A549 (cell line): ENCODE data around the gene KIFC3. TPM values are rescaled to one million over a fixed set of nuclear protein-coding genes. Genes with fewer than 3 reads are reported as not detected.

Source experiments
- ATAC-seq, 2 experiments: fragments of 200-7000 bp in 1 of 2; fragments of >200 bp in 1 of 2; cut with Nextera tagmentation in 1 of 2; cut with Tn5 transposase in 1 of 2; 3 replicates each; pipeline versions ENCODE4 v1.8.0 to v1.9.1; 2018 to 2020; ENCODE audit warnings: mild to moderate bottlenecking in 1 of 2, moderate library complexity in 1 of 2
- CTCF ChIA-PET: fragments of 300-600 bp; sonication (Branson Sonifier 250); formaldehyde crosslinking; extraction: SDS; loops from one replicate; lab custom pipeline; 2021; ENCODE audit warnings: antibody characterized with exemption, inconsistent platforms; lab: Yijun Ruan, JAX
- POLR2A ChIA-PET: fragments of 350-600 bp; formaldehyde crosslinking; extraction: SDS; loops from one replicate; lab custom pipeline; 2021; ENCODE audit warnings: antibody characterized with exemption, inconsistent platforms; lab: Yijun Ruan, JAX
- DNase-seq, 2 experiments: peaks; one replicate each; pipeline versions ENCODE4 v3.0.0 to v3.0.0-alpha.2; 2011 to 2016; ENCODE audit warnings: low read depth in 1 of 2, low spot score in 1 of 2
- FAIRE-seq: peaks from 2 replicates; lab custom pipeline; 2011; peaks lifted over from hg19 to GRCh38; lab: Jason Lieb, UNC
- H3K27ac ChIP-seq, 2 experiments: fragments of >200 bp; sonication (Bioruptor Twin); formaldehyde crosslinking; 3 replicates each; pipeline ENCODE4 v1.5.1; 2016 to 2017
- H3K4me1 ChIP-seq: fragments of >200 bp; sonication (Bioruptor Twin); formaldehyde crosslinking; 3 replicates; pipeline ENCODE4 v1.6.1; 2016
- H3K4me2 ChIP-seq: fragments of >200 bp; sonication (Bioruptor Twin); formaldehyde crosslinking; 3 replicates; pipeline ENCODE4 v1.6.1; 2016
- H3K4me3 ChIP-seq: fragments of >200 bp; sonication (Bioruptor Twin); formaldehyde crosslinking; 3 replicates; pipeline ENCODE4 v1.5.1; 2016
- H3K9me3 ChIP-seq: fragments of >200 bp; sonication (Bioruptor Twin); formaldehyde crosslinking; 3 replicates; pipeline ENCODE4 v1.6.1; 2016
- EHF ChIP-seq: fragments of 250-450 bp; sonication (Bioruptor Pico); IDR thresholded peaks from 2 replicates; pipeline ENCODE4 v1.5.0; 2020; ENCODE audit warnings: mild to moderate bottlenecking
- EHMT2 ChIP-seq: fragments of 200-600 bp; sonication (generic); IDR thresholded peaks from 2 replicates; pipeline ENCODE4 v1.6.1; 2016; ENCODE audit warnings: antibody characterized with exemption, low read depth, mild to moderate bottlenecking, moderate library complexity
- EP300 ChIP-seq, 2 experiments: fragments of >200 bp; sonication (Bioruptor Twin); formaldehyde crosslinking; IDR thresholded peaks; 2 replicates in 1 of 2; 3 replicates in 1 of 2; pipeline ENCODE4 v1.6.1; 2016 to 2017
- FOSB ChIP-seq: fragments of 250-450 bp; sonication (Bioruptor Pico); IDR thresholded peaks from 2 replicates; pipeline ENCODE4 v1.5.0; 2020; ENCODE audit warnings: mild to moderate bottlenecking, moderate library complexity
- HEYL ChIP-seq: fragments of 250-450 bp; sonication (Bioruptor Pico); IDR thresholded peaks from 2 replicates; pipeline ENCODE4 v1.8.0; 2021; ENCODE audit warnings: mild to moderate bottlenecking, moderate library complexity
- JUN ChIP-seq, 2 experiments: fragments of >200 bp; sonication (Bioruptor Twin); formaldehyde crosslinking; IDR thresholded peaks; 2 replicates in 1 of 2; 3 replicates in 1 of 2; pipeline ENCODE4 v1.6.1; 2016 to 2017
- KDM5A ChIP-seq: fragments of 200-600 bp; sonication (generic); IDR thresholded peaks from 2 replicates; pipeline ENCODE4 v1.6.1; 2016; ENCODE audit warnings: antibody characterized with exemption, mild to moderate bottlenecking
- MAFK ChIP-seq: fragments of 450-650 bp; IDR thresholded peaks from 2 replicates; pipeline ENCODE4 v1.6.1; 2014; ENCODE audit not compliant: partially characterized antibody
- PBX3 ChIP-seq: IDR thresholded peaks from 2 replicates; pipeline ENCODE4 v1.6.1; 2012
- POLR2AphosphoS2 ChIP-seq: conservative IDR thresholded peaks from 2 replicates; pipeline ENCODE4 v1.6.1; 2012; ENCODE audit warnings: low read length, improper control_type of control experiment, inconsistent platforms
- RFX5 ChIP-seq: fragments of 450-650 bp; IDR thresholded peaks from 2 replicates; pipeline ENCODE4 v1.7.1; 2014; ENCODE audit warnings: antibody characterized with exemption, mild to moderate bottlenecking, moderate library complexity
- SREBF2 ChIP-seq: fragments of 450-650 bp; IDR thresholded peaks from 2 replicates; pipeline ENCODE4 v1.6.1; 2014; ENCODE audit warnings: mild to moderate bottlenecking, moderate library complexity
- ZNF302 ChIP-seq: fragments of 250-450 bp; sonication (Bioruptor Pico); IDR thresholded peaks from 2 replicates; pipeline ENCODE4 v1.9.0; 2021; ENCODE audit warnings: inconsistent platforms, mild to moderate bottlenecking, moderate library complexity
- WGBS: methylation state at CpG from one replicate; pipeline ENCODE4 v1.1.6; 2017; ENCODE audit errors: missing lambda C conversion rate; 5-methylcytosine and 5-hydroxymethylcytosine counted together
- polyA plus RNA-seq, 4 experiments: library from polyadenylated mRNA; depleted of rRNA in 3 of 4; stranded (reverse); fragments of >200 nt; fragmentation: RNase III in 1 of 4; extraction: RNeasy Plus Mini Kit Qiagen cat#74134 plus additional on column Dnase treatment in 1 of 4; gene quantifications; 2 replicates in 3 of 4; 3 replicates in 1 of 4; pipeline ENCODE4 v1.2.3, GENCODE V29; 2011 to 2017
- TF ChIP-seq, protein P1 (sequence below): fragments of >200 bp; sonication (Bioruptor Twin); formaldehyde crosslinking; IDR thresholded peaks from 3 replicates; pipeline ENCODE4 v1.6.1; 2016
- TF ChIP-seq, protein P2 (sequence below): fragments of >200 bp; sonication (Bioruptor Twin); formaldehyde crosslinking; IDR thresholded peaks from 3 replicates; pipeline ENCODE4 v1.5.1; 2016

The KIFC3 gene
- polyA plus RNA-seq, 2 of the 4 experiments (the other 2 are of a cell fraction), result 128 to 178 TPM

DNA sequence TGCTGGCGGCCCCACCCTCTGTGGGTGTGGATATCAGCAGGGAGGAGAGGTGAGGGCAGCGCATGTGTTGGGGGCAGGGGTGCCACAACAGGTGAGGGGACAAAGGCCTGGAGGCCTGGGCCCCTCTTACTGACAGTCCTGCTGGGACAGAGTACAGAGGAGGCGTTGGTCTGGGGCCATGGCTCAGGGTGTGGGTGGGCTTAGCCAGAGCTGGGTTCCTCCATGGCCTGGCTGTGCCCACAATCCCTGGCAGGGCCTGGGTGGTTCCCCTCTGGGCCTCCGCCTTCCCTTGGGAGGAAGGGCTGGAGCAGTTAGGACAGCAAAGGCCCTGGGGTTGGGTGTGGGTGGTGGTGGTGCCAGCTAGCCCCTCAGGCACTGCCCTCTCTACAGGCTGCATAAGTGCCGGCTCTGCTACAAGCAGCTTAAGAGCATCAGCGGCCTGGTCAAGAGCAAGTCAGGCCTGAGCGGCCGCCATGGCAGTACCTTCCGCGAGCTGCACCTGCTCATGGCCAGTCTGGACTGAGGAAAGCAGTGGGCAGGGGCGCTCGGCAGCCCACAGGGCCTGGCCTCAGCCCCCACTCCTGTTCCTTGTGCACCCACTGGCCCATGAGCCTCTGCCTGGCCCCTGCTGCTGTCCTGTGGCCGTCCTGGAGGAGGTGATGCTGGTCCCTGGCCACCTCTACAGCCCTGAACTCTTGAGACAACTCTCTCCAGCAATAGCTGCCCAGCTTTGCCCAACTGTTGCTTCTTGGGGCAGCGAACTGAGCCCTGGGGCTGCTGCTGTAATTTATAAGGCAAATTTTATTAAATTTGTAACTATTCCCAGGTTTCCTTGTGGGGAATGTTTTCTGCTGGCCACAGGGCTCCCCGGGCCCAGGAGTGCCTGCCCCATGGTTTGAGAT, 45.6 kb downstream of the KIFC3 start:
- WGBS, result 63% methylated on average over 7 of the region's 15 CpGs
- ChIA-PET POLR2A (interaction anchor here (1.4 kb wide), 1 partner anchor 8 kb away, joined by 4 read pairs; no protein-coding TSS in a partner anchor), CTCF (interaction anchor here (0.5 to 7.9 kb wide), 30 partner anchors 8 to 248 kb away, joined by 3 to 96 read pairs (median 10); partner anchors contain the start of genes KATNB1, KIFC3, USB1 and ZNF319)
- H3K4me3 ChIP-seq, result no peak overlapping the region
- H3K27ac ChIP-seq, result peak overlapping the region; percentile 25 to 76; a peak in 5 of 6 replicates
- H3K4me2 ChIP-seq, result no peak overlapping the region
- no peaks in the 10 kb centered on the region for H3K9me3 ChIP-seq
- no peak for TF ChIP-seq MAFK
- no peak for TF ChIP-seq EP300 (IDR thresholded peaks at IDR 0.05)
- TF ChIP-seq, protein P1, sequence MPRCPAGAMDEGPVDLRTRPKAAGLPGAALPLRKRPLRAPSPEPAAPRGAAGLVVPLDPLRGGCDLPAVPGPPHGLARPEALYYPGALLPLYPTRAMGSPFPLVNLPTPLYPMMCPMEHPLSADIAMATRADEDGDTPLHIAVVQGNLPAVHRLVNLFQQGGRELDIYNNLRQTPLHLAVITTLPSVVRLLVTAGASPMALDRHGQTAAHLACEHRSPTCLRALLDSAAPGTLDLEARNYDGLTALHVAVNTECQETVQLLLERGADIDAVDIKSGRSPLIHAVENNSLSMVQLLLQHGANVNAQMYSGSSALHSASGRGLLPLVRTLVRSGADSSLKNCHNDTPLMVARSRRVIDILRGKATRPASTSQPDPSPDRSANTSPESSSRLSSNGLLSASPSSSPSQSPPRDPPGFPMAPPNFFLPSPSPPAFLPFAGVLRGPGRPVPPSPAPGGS, result no peak
- TF ChIP-seq HEYL (CRISPR knock-in tag), result no peak
- TF ChIP-seq ZNF302 (CRISPR knock-in tag), result no peak
- TF ChIP-seq EHF, result no peak
- TF ChIP-seq JUN (IDR thresholded peaks at IDR 0.05), result no peak
- TF ChIP-seq PBX3, result no peak
- no peak for TF ChIP-seq EHMT2
- TF ChIP-seq SREBF2, result no peak
- no peak for TF ChIP-seq RFX5
- TF ChIP-seq FOSB (CRISPR knock-in tag), result no peak
- TF ChIP-seq, all 56 proteins: peak for 0
- FAIRE-seq (no peak), DNase-seq (no peak), ATAC-seq (peak in 1 of 2 experiments; percentile 0; a peak in 3 of 6 replicates)
- peaks cover 69% of the 10 kb centered on the region for H3K4me1 ChIP-seq

DNA sequence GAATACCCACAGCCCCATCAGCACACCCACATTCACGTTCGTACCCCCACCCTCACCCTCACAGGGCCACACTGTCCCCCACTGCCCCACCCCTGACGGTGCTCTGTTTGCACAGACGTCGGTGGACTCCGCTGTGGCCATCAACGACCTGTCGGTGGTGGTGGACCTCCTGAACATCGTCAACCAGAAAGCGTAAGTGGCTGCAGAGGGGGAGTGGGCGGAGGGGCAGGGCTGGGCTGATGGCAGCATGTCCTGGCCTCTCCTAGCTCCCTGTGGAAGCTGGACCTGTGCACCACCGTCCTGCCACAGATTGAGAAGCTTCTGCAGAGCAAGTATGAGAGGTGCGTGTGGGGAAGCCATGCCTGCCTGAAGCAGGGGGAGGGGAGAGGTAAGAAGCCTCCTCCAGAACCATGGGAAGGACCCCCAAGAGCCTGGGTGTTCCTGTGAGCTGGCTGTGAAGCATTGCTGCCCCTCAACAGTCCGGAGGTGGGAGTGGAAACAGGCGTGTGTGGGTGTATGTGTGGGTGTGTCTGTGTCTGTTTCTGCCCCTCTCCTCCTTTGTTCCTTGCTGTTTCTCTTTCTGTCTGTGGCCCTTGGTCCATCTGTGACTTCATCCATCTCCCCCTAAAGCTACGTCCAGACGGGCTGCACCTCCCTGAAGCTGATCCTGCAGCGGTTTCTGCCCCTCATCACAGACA, 46.4 kb downstream of the KIFC3 start:
- DNase-seq (no peak), FAIRE-seq (no peak), ATAC-seq (no peak)
- Histone ChIP-seq H3K4me1 (peaks cover 63% of the 10 kb centered on the region), H3K27ac (peak overlapping the region in 1 of 2 experiments; percentile 76; a peak in 3 of 6 replicates), H3K4me3 (no peak overlapping the region), H3K9me3 (no peaks in the 10 kb centered on the region), H3K4me2 (no peak overlapping the region)
- 80% methylated on average over 13 of the region's 18 CpGs for WGBS
- peak; percentile 15; the same call in 1 of the 2 replicates for TF ChIP-seq POLR2AphosphoS2
- no peak for TF ChIP-seq EHMT2
- no peak for TF ChIP-seq KDM5A
- TF ChIP-seq, protein P2, sequence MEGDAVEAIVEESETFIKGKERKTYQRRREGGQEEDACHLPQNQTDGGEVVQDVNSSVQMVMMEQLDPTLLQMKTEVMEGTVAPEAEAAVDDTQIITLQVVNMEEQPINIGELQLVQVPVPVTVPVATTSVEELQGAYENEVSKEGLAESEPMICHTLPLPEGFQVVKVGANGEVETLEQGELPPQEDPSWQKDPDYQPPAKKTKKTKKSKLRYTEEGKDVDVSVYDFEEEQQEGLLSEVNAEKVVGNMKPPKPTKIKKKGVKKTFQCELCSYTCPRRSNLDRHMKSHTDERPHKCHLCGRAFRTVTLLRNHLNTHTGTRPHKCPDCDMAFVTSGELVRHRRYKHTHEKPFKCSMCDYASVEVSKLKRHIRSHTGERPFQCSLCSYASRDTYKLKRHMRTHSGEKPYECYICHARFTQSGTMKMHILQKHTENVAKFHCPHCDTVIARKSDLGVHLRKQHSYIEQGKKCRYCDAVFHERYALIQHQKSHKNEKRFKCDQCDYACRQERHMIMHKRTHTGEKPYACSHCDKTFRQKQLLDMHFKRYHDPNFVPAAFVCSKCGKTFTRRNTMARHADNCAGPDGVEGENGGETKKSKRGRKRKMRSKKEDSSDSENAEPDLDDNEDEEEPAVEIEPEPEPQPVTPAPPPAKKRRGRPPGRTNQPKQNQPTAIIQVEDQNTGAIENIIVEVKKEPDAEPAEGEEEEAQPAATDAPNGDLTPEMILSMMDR, result no peak
- POLR2A ChIA-PET, result interaction anchor here (1.2 to 1.4 kb wide), 2 partner anchors 8 to 21 kb away, joined by 3 to 4 read pairs; partner anchors contain the start of gene KATNB1
- CTCF ChIA-PET, result interaction anchor here (1.0 to 7.9 kb wide), 28 partner anchors 7 to 248 kb away, joined by 3 to 96 read pairs (median 11); partner anchors contain the start of genes KATNB1, KIFC3, USB1 and ZNF319
